ENCODE data around the gene SH3RF3.

SH3RF3 gene

GRCh38 chr2:109528811-109529501, 400.0 kb downstream of the SH3RF3 start:
- TF ChIP-seq, protein P1, sequence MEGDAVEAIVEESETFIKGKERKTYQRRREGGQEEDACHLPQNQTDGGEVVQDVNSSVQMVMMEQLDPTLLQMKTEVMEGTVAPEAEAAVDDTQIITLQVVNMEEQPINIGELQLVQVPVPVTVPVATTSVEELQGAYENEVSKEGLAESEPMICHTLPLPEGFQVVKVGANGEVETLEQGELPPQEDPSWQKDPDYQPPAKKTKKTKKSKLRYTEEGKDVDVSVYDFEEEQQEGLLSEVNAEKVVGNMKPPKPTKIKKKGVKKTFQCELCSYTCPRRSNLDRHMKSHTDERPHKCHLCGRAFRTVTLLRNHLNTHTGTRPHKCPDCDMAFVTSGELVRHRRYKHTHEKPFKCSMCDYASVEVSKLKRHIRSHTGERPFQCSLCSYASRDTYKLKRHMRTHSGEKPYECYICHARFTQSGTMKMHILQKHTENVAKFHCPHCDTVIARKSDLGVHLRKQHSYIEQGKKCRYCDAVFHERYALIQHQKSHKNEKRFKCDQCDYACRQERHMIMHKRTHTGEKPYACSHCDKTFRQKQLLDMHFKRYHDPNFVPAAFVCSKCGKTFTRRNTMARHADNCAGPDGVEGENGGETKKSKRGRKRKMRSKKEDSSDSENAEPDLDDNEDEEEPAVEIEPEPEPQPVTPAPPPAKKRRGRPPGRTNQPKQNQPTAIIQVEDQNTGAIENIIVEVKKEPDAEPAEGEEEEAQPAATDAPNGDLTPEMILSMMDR (IDR thresholded peaks at IDR 0.05; ENCODE audit: borderline replicate concordance, insufficient read depth, low read depth, low read length): no peak
- H3K4me3 ChIP-seq (ENCODE audit: low read depth, low read length): no peak overlapping the region

DNA sequence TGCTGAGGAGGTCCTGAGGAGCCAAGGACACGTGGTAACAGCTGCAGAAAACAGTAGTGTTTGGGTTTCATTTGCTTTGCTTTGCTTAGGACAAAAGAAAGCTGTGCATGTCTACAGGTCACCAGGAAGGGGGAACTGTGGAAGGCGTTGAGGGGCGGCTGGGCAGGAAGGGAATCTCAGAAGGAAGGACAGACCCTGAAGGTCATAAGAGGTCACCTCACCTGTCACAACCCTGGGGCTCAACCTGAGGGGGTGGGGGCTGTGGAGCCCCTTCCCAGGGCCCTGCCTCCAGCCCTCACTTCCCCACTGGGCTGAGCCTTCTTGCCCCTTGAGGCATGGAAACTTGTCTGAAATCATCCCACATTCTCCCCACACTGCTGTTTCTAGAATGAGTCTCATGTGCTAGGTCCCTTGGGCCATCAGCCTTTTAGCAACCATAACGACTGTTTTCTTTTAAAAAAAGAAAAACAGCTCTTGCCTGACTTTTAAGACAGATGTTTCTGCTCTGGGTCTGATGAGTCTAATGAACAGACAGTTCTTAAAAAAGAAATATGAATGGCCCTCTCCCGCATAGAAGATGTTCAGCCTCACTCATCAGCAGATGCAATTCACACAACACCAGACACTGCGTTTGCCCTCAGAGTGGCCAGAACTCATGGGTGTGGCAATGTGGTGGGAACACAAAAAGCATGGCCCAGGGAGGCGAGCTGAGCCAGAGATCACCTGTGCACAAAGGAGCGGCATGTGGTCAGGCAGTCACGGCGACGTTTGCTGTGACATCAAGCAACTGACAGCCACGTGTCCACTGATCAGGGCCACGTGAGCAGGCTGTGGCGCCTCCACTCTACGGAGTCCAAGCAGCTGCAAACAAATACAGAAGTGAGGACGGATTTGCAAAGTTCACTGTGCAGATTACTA, 400.8 kb downstream of the SH3RF3 start:
- TF ChIP-seq, protein P1 (IDR thresholded peaks at IDR 0.05; ENCODE audit: borderline replicate concordance, insufficient read depth, low read depth, low read length): no peak
- no peak overlapping the region for H3K4me3 ChIP-seq (ENCODE audit: low read depth, low read length)

GRCh38 chr2:109530712-109531111, 401.7 kb downstream of the SH3RF3 start:
- H3K4me3 ChIP-seq (ENCODE audit: low read depth, low read length): no peak overlapping the region
- TF ChIP-seq, protein P1 (IDR thresholded peaks at IDR 0.05; ENCODE audit: borderline replicate concordance, insufficient read depth, low read depth, low read length): no peak

DNA sequence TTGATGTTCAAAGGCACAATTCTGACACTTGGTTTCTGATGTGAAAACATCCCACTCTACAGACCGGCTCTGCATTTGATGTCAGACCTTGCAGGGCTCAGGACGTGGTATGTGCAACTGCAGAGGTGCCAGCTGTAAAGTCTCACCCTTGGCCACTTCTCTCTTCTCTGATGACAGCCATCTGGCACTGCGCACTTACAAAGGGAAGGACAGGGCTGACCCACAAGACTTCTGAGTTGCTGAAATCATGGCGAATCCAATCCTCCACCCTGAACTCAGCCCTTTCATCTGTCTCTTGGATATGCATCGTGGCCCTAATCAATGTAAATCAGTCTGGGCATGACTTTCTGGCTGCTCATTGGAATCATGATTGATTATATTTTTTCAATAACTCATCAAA, 402.2 kb downstream of the SH3RF3 start:
- TF ChIP-seq, protein P1 (IDR thresholded peaks at IDR 0.05; ENCODE audit: borderline replicate concordance, insufficient read depth, low read depth, low read length): no peak
- H3K4me3 ChIP-seq (ENCODE audit: low read depth, low read length): no peak overlapping the region

- TF ChIP-seq, protein P1 (IDR thresholded peaks at IDR 0.05; ENCODE audit: borderline replicate concordance, insufficient read depth, low read depth, low read length): no peak
- H3K4me3 ChIP-seq (ENCODE audit: low read depth, low read length): no peak overlapping the region
Observed at GRCh38 chr2:109531896-109532727, 403.1 kb downstream of the SH3RF3 start.

- H3K4me3 ChIP-seq (ENCODE audit: low read depth, low read length): no peak overlapping the region
- TF ChIP-seq, protein P1 (IDR thresholded peaks at IDR 0.05; ENCODE audit: borderline replicate concordance, insufficient read depth, low read depth, low read length): no peak
Observed at GRCh38 chr2:109532728-109533076, 403.7 kb downstream of the SH3RF3 start.
